GM19025 (cell line): ENCODE results near the gene SCUBE1.

Source experiments
- ATAC-seq: cut with Tn5 transposase; IDR thresholded peaks from one replicate; pipeline ENCODE4 v1.9.1; 2021; ENCODE audit warnings: mild to moderate bottlenecking, low read depth, moderate library complexity; ENCODE audit not compliant: unreplicated experiment

Gene SCUBE1

GRCh38 chr22:43206509-43207161 lies 136.5 kb downstream of the SCUBE1 start:
- no peak for ATAC-seq

- no peak for ATAC-seq
Measured at GRCh38 chr22:43205748-43206508, 137.2 kb downstream of the SCUBE1 start.

- ATAC-seq = no peak
Measured at GRCh38 chr22:43205261-43205691, 137.9 kb downstream of the SCUBE1 start.

GRCh38 chr22:43203471-43203981 lies 139.6 kb downstream of the SCUBE1 start:
- no peak for ATAC-seq

- ATAC-seq = no peak
Measured at GRCh38 chr22:43202756-43203410, 140.3 kb downstream of the SCUBE1 start.

GRCh38 chr22:43202326-43202725 lies 140.8 kb downstream of the SCUBE1 start:
- ATAC-seq = no peak

- no peak for ATAC-seq
Measured at GRCh38 chr22:43201486-43202219, 141.5 kb downstream of the SCUBE1 start.

- no peak for ATAC-seq
Measured at GRCh38 chr22:43200555-43200954, 142.6 kb downstream of the SCUBE1 start.

- ATAC-seq = no peak
Measured at GRCh38 chr22:43200031-43200430, 143.1 kb downstream of the SCUBE1 start.

- ATAC-seq = no peak
Measured at GRCh38 chr22:43199541-43199940, 143.6 kb downstream of the SCUBE1 start.

- no peak for ATAC-seq
Measured at GRCh38 chr22:43198936-43199335, 144.2 kb downstream of the SCUBE1 start.

GRCh38 chr22:43198126-43198525 lies 145.0 kb downstream of the SCUBE1 start:
- no peak for ATAC-seq

GRCh38 chr22:43197271-43197941 lies 145.8 kb downstream of the SCUBE1 start:
- no peak for ATAC-seq

GRCh38 chr22:43191831-43192230 lies 151.3 kb downstream of the SCUBE1 start:
- ATAC-seq = no peak

GRCh38 chr22:43188829-43189545 lies 154.2 kb downstream of the SCUBE1 start:
- ATAC-seq = no peak

- peak; percentile 81 for ATAC-seq
Measured at GRCh38 chr22:43187171-43188099, 155.7 kb downstream of the SCUBE1 start.

GRCh38 chr22:43186272-43187170 lies 156.7 kb downstream of the SCUBE1 start, which contains the start of gene TTLL12:
Gene TTLL12, minus strand, starts transcription at chr22:43187134. Its CDS starts 65 bp downstream, at chr22:43187069.
- peak; percentile 42 for ATAC-seq
